Osteoblast (primary cell): Measurements from ENCODE around the gene UBE2L6. TPM values are rescaled to one million over a fixed set of nuclear protein-coding genes. Genes with fewer than 3 reads are reported as not detected.
A peak's percentile ranks its signal among the peaks of the same experiment; 100 is the strongest.

Source experiments
- DNase-seq: peaks from one replicate; pipeline ENCODE4 v3.0.0; 2011; ENCODE audit warnings: low spot score, mixed read lengths; ENCODE audit not compliant: insufficient read length; ENCODE audit errors: missing footprints
- H2AFZ ChIP-seq: 2 replicates; pipeline ENCODE4 v1.6.0; 2011; ENCODE audit warnings: mild to moderate bottlenecking, low read length
- H3K27ac ChIP-seq: 2 replicates; pipeline ENCODE4 v1.5.1; 2011; ENCODE audit warnings: mild to moderate bottlenecking, low read depth, low read length, moderate library complexity
- H3K27me3 ChIP-seq: 2 replicates; pipeline ENCODE4 v1.6.0; 2012; ENCODE audit warnings: mild to moderate bottlenecking, control low read depth, inconsistent platforms, low read length, moderate library complexity; ENCODE audit not compliant: insufficient read depth
- H3K36me3 ChIP-seq: 2 replicates; pipeline ENCODE4 v1.5.1; 2011; ENCODE audit warnings: mild to moderate bottlenecking, low read length, control low read depth, moderate library complexity; ENCODE audit not compliant: insufficient read depth
- H3K4me1 ChIP-seq: 2 replicates; pipeline ENCODE4 v1.5.1; 2011; ENCODE audit warnings: mild to moderate bottlenecking, low read length, control low read depth, moderate library complexity; ENCODE audit not compliant: insufficient read depth
- H3K4me2 ChIP-seq: 2 replicates; pipeline ENCODE4 v1.6.0; 2011; ENCODE audit warnings: mild to moderate bottlenecking, low read length; ENCODE audit not compliant: insufficient read depth
- H3K4me3 ChIP-seq: fragments of 200-600 bp; sonication (generic); 3 replicates; pipeline ENCODE4 v1.5.1; 2012; ENCODE audit warnings: mild to moderate bottlenecking, low read length, inconsistent platforms; ENCODE audit not compliant: insufficient read depth
- H3K79me2 ChIP-seq: 2 replicates; pipeline ENCODE4 v1.6.0; 2012; ENCODE audit warnings: mild to moderate bottlenecking, low read length, control low read depth, inconsistent platforms; ENCODE audit not compliant: insufficient read depth
- H3K9me3 ChIP-seq: 2 replicates; pipeline ENCODE4 v1.5.1; 2011; ENCODE audit warnings: low read depth, low read length, control low read depth
- H4K20me1 ChIP-seq: 2 replicates; pipeline ENCODE4 v1.6.0; 2012; ENCODE audit warnings: mild to moderate bottlenecking, low read length, control low read depth; ENCODE audit not compliant: insufficient read depth
- CTCF ChIP-seq: IDR thresholded peaks from 2 replicates; pipeline ENCODE4 v1.5.1; 2011; ENCODE audit warnings: mild to moderate bottlenecking, low read depth, low read length, moderate library complexity; ENCODE audit errors: extremely low read depth
- small RNA-seq: library from RNA; depleted of rRNA; stranded (forward); fragments of <200 nt; gene quantifications from one replicate; pipeline ENCODE3, GENCODE V24; 2012
- total RNA-seq: library from RNA; depleted of rRNA; stranded (reverse); fragments of >200 nt; gene quantifications from 2 replicates; pipeline ENCODE4 v1.2.3, GENCODE V29; 2012

Gene UBE2L6
- total RNA-seq, 1 donor = 65.9 TPM

GRCh38 chr11:57501953-57502352 is 65.5 kb downstream of the UBE2L6 start:
- Histone ChIP-seq H3K4me1 (peaks cover 9% of the 10 kb centered on the region), H3K9me3 (no peaks in the 10 kb centered on the region), H2AFZ (no peak overlapping the region), H3K4me2 (no peak overlapping the region), H3K27ac (no peak overlapping the region), H3K36me3 (no peaks in the 10 kb centered on the region), H3K79me2 (no peaks in the 10 kb centered on the region), H3K27me3 (no peaks in the 10 kb centered on the region), H4K20me1 (no peaks in the 10 kb centered on the region), H3K4me3 (no peak overlapping the region)
- no peak for TF ChIP-seq CTCF
- peak; percentile 74 for DNase-seq

Small RNAs within 50 kb of the gene (small RNA-seq; reads per million reads assigned to genes)
- gene RN7SL605P = not detected

Other genes starting within 250 kb of the UBE2L6 start
- gene TNKS1BP1, start 242.7 kb downstream of the UBE2L6 start, total RNA-seq = 71.6 and 74.6 TPM in 2 replicates
- 55.4 and 58.0 TPM in 2 replicates for gene SSRP1, start 231.8 kb downstream of the UBE2L6 start, total RNA-seq
- gene P2RX3, start 229.3 kb downstream of the UBE2L6 start, total RNA-seq = not detected in 2 replicates
- not detected in 2 replicates for gene PRG3, start 186.5 kb downstream of the UBE2L6 start, total RNA-seq
- not detected in 2 replicates for gene PRG2, start 177.0 kb downstream of the UBE2L6 start, total RNA-seq
- 51.4 and 61.0 TPM in 2 replicates for gene SLC43A3, start 140.6 kb downstream of the UBE2L6 start, total RNA-seq
- 0.29 and 0.36 TPM in 2 replicates for gene RTN4RL2, start 107.1 kb downstream of the UBE2L6 start, total RNA-seq
- 18.5 and 28.0 TPM in 2 replicates for gene SLC43A1, start 52.0 kb downstream of the UBE2L6 start, total RNA-seq
- 22.1 and 25.7 TPM in 2 replicates for gene TIMM10, start 36.9 kb downstream of the UBE2L6 start, total RNA-seq
- gene SMTNL1, start 30.1 kb downstream of the UBE2L6 start, total RNA-seq = not detected in 2 replicates
- gene SERPING1, start 30.0 kb upstream of the UBE2L6 start, total RNA-seq = 31.5 and 47.7 TPM in 2 replicates
- 0.59 and 0.72 TPM in 2 replicates for gene YPEL4, start 82.2 kb upstream of the UBE2L6 start, total RNA-seq
- 15.2 and 15.6 TPM in 2 replicates for gene CLP1, start 90.1 kb upstream of the UBE2L6 start, total RNA-seq
- gene ZDHHC5, start 100.4 kb upstream of the UBE2L6 start, total RNA-seq = 48.3 and 48.9 TPM in 2 replicates
- 13.4 and 13.6 TPM in 2 replicates for gene MED19, start 144.5 kb upstream of the UBE2L6 start, total RNA-seq
- 41.3 and 47.8 TPM in 2 replicates for gene TMX2, start 144.9 kb upstream of the UBE2L6 start, total RNA-seq
- gene SELENOH, start 173.8 kb upstream of the UBE2L6 start, total RNA-seq = 58.9 and 68.8 TPM in 2 replicates
- not detected in 2 replicates for gene BTBD18, start 184.1 kb upstream of the UBE2L6 start, total RNA-seq
- gene CTNND1, start 194.1 kb upstream of the UBE2L6 start, total RNA-seq = 126 and 140 TPM in 2 replicates